ENCODE measurements around the gene SGK1.

GRCh38 chr6:134170844-134171243, 147.1 kb downstream of the SGK1 start:
- no peak for TF ChIP-seq EZH2 (IDR thresholded peaks at IDR 0.05; ENCODE audit: borderline replicate concordance)
- no peak for TF ChIP-seq CTCF (IDR thresholded peaks at IDR 0.05; ENCODE audit: poor library complexity)
- TF ChIP-seq EZH2phosphoT487 (IDR thresholded peaks at IDR 0.05; ENCODE audit: low read depth, severe bottlenecking, unreplicated experiment) = no peak

Data from hepatocyte (in vitro differentiated cells).